NOMO-1 treated with dmso at 0.1 percent for 144 hours (cell line): ENCODE measurements around the gene KRTAP10-10.
"Not testable (repeated sequence)": the region's sequence is repeated elsewhere in the genome, so short reads cannot be mapped to it uniquely, and the experiment has no call there.

Experiments used
- DNase-seq: peaks from one replicate; lab custom pipeline; 2025; ENCODE audit not compliant: unreplicated experiment; lab: John Stamatoyannopoulos, UW

The KRTAP10-10 gene

DNA sequence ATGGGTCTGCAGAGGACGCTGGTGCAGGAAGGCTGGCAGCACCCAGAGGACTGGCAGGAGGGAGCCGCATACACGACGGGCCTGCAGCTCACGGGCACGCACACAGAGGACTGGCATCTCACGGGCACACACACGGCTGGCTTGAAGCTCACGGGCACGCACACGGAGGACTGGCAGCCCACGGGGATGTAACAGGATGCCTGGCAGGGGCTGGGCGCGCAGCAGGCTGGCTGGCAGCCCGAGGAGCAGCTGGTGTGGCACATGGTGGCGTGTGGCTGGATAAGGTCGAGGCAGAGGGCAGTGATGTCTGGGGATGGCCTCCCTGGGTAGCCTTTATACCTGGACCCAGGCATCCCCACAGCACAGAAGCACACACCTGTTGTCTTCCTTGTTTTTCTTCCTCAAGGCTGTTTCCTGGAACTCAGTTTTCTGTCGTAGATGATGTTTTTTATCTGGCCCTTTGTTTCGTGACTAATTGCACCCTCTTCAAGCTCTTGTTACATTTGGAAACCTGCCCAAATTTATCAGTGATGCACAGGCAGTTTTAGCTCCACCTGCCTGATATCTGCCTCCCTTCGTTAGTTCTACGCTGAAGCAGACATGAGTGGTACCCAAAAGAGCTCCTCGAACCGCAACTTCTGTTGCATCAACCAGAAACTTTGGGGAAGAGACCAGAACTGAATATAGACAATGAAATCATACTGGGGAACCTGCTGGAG lies 44.9 kb downstream of the KRTAP10-10 start, which contains the start of gene KRTAP12-1:
Gene KRTAP12-1 (minus strand): TSS at position 303 of the 719 bp plus-strand sequence. CDS start 40 bp downstream, at position 263.
- DNase-seq = no peak

DNA sequence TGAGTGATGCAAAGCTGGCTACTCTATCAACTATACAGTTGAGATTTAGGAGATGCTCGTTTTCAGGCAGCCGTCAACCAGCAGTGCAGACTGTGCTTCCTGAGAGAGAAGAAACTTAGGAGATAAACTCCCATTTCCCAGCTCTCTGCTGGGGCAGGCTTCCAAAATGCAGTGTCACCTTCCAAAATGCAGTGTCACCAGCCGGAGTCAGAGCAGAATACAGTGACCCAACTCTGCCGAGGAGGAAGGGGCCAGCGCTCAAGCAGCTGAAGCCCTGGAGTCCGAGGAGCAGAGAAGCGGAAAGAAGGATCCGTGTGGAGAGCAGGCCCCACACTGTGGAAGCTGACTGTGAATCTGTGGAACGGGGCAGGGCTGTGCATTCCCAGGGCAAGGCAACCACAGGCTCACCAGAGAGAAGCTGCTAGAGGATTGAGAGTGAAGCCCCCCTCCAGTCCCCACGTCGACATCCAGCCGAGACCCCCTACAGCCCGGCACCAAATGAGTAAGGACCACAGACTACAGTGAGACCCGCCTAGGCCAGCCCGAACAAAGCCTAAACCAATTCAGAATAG lies 45.5 kb downstream of the KRTAP10-10 start:
- no peak for DNase-seq

DNA sequence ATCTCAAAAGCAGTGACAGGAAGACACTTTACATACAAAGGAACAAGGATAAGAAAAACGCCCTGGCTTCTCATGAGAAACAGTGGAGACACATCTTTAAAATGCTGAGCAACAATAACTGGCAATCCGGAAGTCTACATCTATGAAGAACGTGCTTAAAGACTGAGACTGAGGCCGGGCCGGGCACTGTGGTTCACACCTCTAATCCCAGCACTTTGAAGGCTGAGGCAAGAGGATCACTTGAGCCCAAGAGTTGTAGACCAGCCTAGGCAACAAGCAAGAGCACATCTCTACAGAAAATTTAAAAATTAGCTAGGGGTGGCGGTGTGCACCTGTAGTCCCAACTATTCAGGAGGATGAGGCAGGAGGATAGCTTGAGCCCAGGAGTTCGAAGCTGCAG lies 46.9 kb downstream of the KRTAP10-10 start:
- DNase-seq = no peak

DNA sequence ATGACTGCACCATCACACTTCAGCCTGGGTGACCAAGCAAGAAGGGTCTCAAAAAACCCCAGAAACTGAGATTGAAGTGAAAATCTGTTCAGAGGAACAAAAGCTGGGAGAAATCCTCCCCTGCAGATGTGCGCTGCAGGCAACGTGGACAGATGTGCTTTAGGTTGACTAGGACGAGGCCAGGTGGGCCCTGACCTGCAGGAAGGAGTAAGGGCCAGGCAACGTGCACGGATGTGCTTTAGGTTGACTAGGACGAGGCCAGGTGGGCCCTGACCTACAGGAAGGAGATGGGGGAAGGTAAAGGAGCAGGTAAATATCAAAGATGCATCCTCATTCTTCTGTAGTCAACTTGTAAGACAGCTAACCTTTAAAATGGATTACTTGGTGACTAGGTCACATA lies 47.3 kb downstream of the KRTAP10-10 start:
- no peak for DNase-seq

DNA sequence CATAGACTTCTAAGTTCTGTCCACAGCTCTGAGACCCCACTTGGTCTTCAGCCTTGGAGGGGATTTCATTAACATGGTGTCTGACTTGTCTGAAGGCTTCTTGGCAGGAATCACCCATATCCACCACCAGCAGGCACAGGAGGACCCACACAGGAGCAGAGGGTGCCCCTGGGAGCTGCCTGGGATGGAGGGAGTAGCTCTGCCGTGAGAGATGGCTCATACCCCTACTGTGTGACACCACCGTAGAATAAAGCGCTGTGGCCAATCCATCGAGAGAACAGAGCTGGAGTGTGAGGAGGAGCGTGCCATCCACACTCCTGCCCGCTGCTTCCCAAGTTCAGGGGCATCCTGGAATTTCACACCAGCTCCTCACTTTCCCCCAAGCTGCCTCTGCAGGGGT lies 47.9 kb downstream of the KRTAP10-10 start:
- DNase-seq = not testable (repeated sequence)

DNA sequence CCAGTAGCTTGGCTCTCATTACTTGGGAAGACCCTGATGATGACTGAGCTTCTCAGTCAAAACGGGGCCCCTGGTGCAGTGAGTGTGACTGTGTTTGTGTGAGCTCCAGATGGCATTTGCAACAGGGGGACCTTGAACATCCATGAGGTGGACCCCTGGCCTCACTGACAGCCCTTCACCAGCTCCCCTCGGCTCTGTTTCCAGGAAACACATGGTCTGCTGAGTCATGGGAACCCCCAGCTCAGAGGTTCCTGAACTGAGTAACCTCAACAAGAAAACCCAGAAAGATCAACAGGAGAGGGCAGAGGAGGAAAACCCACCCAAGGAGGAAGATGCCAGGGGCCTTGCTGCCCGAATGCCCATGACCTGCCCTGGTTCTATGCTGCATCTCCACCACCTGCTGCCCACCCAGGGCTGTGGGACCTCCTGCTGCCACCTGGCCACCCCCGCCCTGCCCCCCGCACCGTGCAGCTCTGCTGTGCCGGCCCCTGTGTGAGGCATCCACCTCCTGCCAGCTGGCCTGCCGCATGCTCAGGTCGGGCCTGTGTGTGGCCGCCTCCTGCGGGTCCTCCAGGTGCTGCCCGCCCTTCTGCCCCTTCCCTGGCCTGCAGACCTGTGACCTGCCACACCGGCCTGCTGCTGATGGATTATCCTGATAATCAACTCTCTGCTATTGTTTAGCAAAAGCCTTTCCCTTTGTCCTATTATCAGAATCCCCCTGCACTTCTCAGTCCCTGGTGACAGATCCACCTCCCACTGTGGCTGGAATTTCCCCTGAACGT lies 49.0 kb downstream of the KRTAP10-10 start:
- DNase-seq = no peak

DNA sequence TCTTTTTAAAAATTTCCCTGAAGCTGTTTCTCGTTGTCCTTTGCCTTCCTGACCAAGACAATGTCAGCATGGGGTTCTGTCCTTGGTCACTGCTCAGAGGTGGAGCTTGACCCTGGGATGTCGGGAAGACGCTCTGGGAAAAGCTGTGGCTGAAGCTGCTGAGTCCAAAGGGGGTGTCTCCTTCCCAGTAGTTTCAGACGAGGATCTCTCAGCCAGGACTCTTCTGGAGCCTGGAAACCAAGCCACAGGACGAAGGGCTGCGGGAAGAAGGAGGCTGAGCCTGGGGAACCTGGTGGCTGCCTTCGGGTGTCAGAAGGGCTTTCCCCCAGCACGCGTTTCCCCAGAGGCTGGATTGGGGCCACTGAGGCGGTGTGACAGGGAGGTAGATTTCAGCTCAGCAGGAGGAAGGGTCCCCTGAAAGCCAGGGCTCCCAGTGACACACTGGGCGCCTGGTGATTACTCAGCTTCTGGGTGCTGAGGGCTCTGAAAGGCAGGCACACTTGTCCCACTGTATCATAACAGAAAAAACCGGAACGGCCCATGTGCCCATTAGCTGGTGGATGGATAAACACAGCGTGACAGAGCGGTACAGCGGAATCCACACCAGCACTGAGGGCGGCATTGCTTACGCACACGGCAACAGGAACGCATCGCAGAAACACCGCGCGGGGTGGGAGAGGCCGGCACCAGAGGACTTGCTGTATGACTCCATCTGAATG lies 49.8 kb downstream of the KRTAP10-10 start:
- no peak for DNase-seq

DNA sequence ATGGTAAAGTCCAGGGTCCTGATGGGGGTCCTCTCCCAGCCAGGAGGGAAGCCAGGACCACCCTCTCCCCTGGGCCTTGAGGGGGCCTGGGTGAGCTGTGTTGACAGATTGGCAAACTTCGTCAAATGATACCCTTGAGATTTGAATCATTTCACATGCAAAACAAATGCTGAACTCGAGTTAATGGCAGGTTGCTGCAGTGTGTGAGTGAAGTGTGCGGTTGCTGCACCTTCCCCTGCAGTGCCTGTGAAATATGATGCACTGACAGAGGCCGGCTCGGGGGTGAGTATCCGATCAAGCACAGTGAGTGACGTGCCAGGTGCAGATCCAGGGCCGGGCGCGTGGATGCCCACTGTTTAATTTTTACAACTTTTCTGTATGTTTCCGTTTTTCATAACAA lies 50.5 kb downstream of the KRTAP10-10 start:
- DNase-seq = no peak
